Measurements from ENCODE around the gene CHML. TPM values are rescaled to one million over a fixed set of nuclear protein-coding genes. Genes with fewer than 3 reads are reported as not detected.
A peak's percentile ranks its signal among the peaks of the same experiment; 100 is the strongest.
"Not testable (repeated sequence)": the region's sequence is repeated elsewhere in the genome, so short reads cannot be mapped to it uniquely, and the experiment has no call there.

CHML gene
- total RNA-seq = 11.3 TPM

- peaks cover 29% of the 10 kb centered on the region for H3K4me1 ChIP-seq
- intact Hi-C loops (cut with DNase I) = no loop called here
- peak within 1 kb of the TSS; percentile 84 to 97 for H3K4me3 ChIP-seq
- DNase-seq (ENCODE audit: extremely low spot score in 2 of 2) = no peak
- peak within 1 kb of the TSS; percentile 81 for H3K27ac ChIP-seq
- TF ChIP-seq POLR2AphosphoS5 (IDR thresholded peaks at IDR 0.05; ENCODE audit: insufficient read depth in 1 of 2, low read depth in 1 of 2) = no peak
- TF ChIP-seq POLR2A (IDR thresholded peaks at IDR 0.05) = peak; percentile 31 to 74
- TF ChIP-seq CTCF (IDR thresholded peaks at IDR 0.05) = no peak
- no peaks in the 10 kb centered on the region for H3K9me3 ChIP-seq
- peaks cover 0 to 4% of the 10 kb centered on the region in 2 donors for H3K36me3 ChIP-seq
- H3K27me3 ChIP-seq = no peaks in the 10 kb centered on the region
These were observed at the start of gene CHML, which contains the start of gene OPN3 for GRCh38 chr1:241640149-241640866. TSS of gene CHML (minus strand) at chr1:241640369. CDS start at chr1:241635766, 4,603 bp downstream. TSS of gene OPN3 (minus strand) at chr1:241640369. CDS start at chr1:241640254, 115 bp downstream.

GRCh38 chr1:241688940-241689368, 48.8 kb upstream of the CHML start:
- TF ChIP-seq POLR2AphosphoS5 (IDR thresholded peaks at IDR 0.05; ENCODE audit: insufficient read depth in 1 of 2, low read depth in 1 of 2) (peak in 1 of 2 donors; percentile 58), CTCF (IDR thresholded peaks at IDR 0.05) (no peak)
- Histone ChIP-seq H3K27ac (no peak overlapping the region), H3K9me3 (no peaks in the 10 kb centered on the region), H3K4me3 (no peak overlapping the region), H3K27me3 (no peaks in the 10 kb centered on the region), H3K36me3 (no peaks in the 10 kb centered on the region), H3K4me1 (no peaks in the 10 kb centered on the region)
- no peak for DNase-seq (ENCODE audit: extremely low spot score in 2 of 2)
- intact Hi-C loops (cut with DNase I) = no loop called here

GRCh38 chr1:241684108-241684507, 43.9 kb upstream of the CHML start:
- no peak for DNase-seq (ENCODE audit: extremely low spot score in 2 of 2)
- Histone ChIP-seq H3K9me3 (no peaks in the 10 kb centered on the region), H3K27ac (no peak overlapping the region), H3K4me1 (no peaks in the 10 kb centered on the region), H3K36me3 (no peaks in the 10 kb centered on the region), H3K4me3 (no peak overlapping the region), H3K27me3 (no peaks in the 10 kb centered on the region)
- no peak for TF ChIP-seq CTCF (IDR thresholded peaks at IDR 0.05)
- TF ChIP-seq POLR2AphosphoS5 (IDR thresholded peaks at IDR 0.05; ENCODE audit: insufficient read depth in 1 of 2, low read depth in 1 of 2) = no peak
- TF ChIP-seq POLR2A (IDR thresholded peaks at IDR 0.05) = no peak
- intact Hi-C loops (cut with DNase I) = no loop called here

GRCh38 chr1:241682921-241683320, 42.8 kb upstream of the CHML start:
- no peaks in the 10 kb centered on the region for H3K9me3 ChIP-seq
- no peak overlapping the region for H3K27ac ChIP-seq
- no peak for DNase-seq (ENCODE audit: extremely low spot score in 2 of 2)
- intact Hi-C loops (cut with DNase I) = no loop called here
- no peaks in the 10 kb centered on the region for H3K36me3 ChIP-seq
- TF ChIP-seq POLR2AphosphoS5 (IDR thresholded peaks at IDR 0.05; ENCODE audit: insufficient read depth in 1 of 2, low read depth in 1 of 2) (no peak), POLR2A (IDR thresholded peaks at IDR 0.05) (no peak), CTCF (IDR thresholded peaks at IDR 0.05) (no peak)
- no peak overlapping the region for H3K4me3 ChIP-seq
- no peaks in the 10 kb centered on the region for H3K4me1 ChIP-seq
- no peaks in the 10 kb centered on the region for H3K27me3 ChIP-seq

GRCh38 chr1:241681861-241682448, 41.8 kb upstream of the CHML start:
- H3K27ac ChIP-seq; H3K4me3 ChIP-seq; H3K36me3 ChIP-seq; DNase-seq (ENCODE audit: extremely low spot score in 2 of 2); H3K27me3 ChIP-seq; H3K4me1 ChIP-seq; H3K9me3 ChIP-seq; intact Hi-C loops (cut with DNase I): not testable (repeated sequence)

All from vagina (tissue), 2 donors.